Stimulated activated CD8-positive, alpha-beta memory T cell treated with anti-CD3 and anti-CD28 coated beads, Interleukin-12 subunit alpha, Interleukin-12 subunit beta, amount 100 ng/mL, for 4 hours (primary cell): ENCODE results near the gene PRXL2A.
"Not testable (repeated sequence)": the region's sequence is repeated elsewhere in the genome, so short reads cannot be mapped to it uniquely, and the experiment has no call there.

ENCODE experiments used
- DNase-seq: peaks from one replicate; pipeline ENCODE4 v3.0.0-alpha.2; 2020; ENCODE audit warnings: low read depth

The PRXL2A gene

GRCh38 chr10:80408242-80409101 is at the start of gene PRXL2A:
Gene PRXL2A (plus strand): TSS chr10:80408551. CDS start chr10:80420468, 11,917 bp downstream.
- peak; percentile 68 for DNase-seq

- DNase-seq = not testable (repeated sequence)
These were observed 49.4 kb upstream of the PRXL2A start for GRCh38 chr10:80358925-80359324.

DNA sequence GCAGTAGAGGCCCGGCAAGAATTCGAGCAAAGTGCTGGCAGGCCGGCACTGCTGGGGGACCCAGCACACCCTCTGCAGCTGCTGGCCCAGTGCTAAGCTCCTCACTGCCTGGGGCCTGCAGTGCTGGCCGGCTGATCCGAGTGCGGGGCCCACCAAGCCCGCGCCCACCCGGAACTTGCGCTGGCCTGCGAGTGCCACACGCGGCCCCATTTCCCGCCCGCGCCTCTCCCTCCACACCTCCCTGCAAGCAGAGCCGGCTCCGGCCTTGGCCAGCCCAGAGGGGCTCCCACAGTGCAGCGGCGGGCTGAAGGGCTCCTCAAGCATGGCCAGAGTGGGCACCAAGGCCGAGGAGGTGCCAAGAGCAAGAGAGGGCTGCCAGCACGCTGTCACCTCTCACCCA is 48.7 kb upstream of the PRXL2A start:
- DNase-seq = no peak

- no peak for DNase-seq
These were observed 42.8 kb upstream of the PRXL2A start for GRCh38 chr10:80365510-80365909.

- DNase-seq = no peak
These were observed 36.9 kb upstream of the PRXL2A start for GRCh38 chr10:80371467-80371866.

DNA sequence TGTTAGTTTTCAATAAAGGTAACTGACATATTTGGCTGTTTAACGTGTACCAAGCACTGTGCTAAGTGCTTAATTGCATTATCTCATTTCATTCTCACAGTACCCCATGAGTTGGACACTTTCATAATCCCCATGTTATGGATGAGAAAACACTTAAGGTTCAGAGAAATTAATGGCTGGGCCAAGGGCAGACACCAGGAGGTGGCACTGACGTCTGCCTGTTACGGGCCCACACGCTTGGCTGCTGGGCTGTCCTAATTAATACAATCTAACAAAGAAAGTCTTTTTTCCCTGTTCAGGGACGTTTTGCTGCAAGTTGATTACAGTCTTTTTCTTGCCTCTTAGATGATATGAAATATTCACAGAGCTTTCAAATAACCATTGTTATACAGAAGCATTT is 35.7 kb upstream of the PRXL2A start:
- no peak for DNase-seq

DNA sequence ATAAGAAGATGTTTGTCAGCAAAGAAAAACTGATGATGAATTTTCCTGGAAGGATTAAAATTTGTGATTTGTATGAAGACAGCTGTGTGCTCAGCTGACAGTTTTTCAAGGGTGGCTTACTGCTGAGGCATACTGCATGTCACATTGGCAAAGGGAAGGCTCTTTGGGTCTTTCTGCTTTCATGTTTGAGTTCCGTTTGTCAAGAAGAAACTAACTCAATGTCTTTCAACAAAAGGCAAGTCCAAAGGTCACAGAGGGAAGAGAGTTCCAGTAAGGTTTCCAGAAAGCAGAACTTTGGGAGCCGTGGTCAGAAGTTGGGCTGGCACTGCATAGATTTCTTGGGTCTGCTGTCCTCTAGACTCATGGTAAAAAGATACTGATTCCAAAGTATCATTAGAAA is 34.8 kb upstream of the PRXL2A start:
- no peak for DNase-seq

- DNase-seq = no peak
These were observed 28.6 kb upstream of the PRXL2A start for GRCh38 chr10:80379701-80380100.

DNA sequence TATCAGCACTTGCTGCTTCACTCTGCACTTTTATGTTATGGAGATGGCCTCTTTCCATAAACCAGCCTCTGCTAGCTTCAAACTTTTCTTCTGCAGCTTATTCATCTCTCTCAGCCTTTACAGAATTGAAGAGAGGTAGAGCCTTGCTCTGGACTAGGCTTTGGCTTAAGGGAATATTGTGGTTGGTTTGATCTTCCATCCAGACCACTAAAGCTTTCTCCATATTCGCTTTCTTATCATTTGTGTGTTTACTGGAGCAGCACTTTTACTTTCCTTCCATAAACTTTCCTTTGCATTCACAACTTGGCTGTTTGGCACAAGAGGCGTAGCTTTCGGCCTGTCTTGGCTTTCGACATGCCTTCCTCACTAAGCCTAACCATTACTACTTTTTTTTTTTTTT is 28.2 kb upstream of the PRXL2A start:
- DNase-seq = no peak

GRCh38 chr10:80382989-80383388 is 25.4 kb upstream of the PRXL2A start:
- no peak for DNase-seq

DNA sequence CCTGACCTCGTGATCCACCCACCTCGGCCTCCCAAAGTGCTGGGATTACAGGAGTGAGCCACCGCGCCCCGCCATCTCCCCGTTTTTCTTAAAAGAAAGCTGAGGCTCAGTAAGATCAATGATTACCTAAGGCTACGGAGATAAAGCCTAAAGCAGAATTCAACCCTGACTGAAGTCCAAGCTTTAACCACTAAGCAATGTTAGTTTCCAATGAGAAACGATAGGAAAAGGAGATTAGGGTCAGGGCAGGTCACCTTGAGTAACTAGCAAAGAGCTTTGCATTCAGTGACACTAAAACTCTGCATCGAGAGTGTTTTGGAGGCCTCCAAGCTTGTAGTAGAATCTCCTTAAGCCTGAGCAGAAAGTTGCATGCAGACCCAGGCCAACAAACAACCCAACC is 17.6 kb upstream of the PRXL2A start:
- no peak for DNase-seq

- DNase-seq = no peak
These were observed 16.1 kb upstream of the PRXL2A start for GRCh38 chr10:80392250-80392649.

GRCh38 chr10:80394358-80394916 is 13.9 kb upstream of the PRXL2A start:
- no peak for DNase-seq

GRCh38 chr10:80397014-80397413 is 11.3 kb upstream of the PRXL2A start:
- DNase-seq = no peak

DNA sequence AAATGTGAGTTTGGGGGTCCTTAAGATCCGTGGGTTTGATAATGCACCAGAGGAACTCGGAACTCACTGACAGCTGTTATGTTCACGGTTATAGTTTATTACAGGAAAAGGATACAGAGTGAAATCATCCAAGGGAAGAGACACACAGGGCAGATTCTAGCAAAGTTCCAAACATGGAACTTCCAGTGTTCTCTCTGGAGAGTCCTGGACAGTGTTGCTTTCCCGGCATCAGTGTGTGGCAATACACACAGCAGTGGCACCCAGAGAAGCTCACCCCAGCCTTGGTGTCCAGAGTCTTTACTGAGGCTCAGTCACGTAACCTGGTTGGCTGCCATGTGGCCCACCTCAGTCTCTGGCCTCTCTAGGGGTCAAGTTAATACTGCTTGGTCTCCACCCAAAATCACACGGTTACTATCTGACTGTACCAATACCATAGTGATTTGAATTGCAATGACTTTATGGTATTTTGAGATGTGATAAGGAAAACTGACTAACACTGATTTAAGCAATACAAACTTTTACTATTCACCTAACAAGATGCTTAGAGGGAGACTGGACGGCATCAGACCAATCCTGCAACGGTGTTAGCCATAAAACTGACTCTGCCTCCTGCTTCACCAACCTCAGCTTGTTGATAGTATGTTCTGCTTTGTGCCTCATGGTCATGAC is 8.1 kb upstream of the PRXL2A start:
- DNase-seq = no peak

DNA sequence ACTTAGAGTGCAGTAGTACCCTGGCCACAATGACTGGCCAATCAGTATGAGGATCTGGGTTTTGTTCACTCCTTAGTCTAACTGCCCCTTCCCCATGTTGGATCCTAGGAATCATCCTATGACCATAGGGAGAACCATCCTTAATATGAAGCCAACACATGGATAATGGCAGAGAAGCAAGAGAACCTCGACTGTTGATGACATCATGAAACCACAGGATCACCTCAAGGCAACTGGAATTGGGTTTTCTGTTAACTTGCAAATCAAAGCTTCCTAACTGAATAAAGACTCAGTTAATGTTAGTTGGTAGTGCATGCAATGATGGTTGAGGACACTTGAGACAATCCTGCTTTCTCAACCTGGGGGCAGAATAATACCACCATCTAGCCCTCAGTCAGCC is 3.3 kb upstream of the PRXL2A start:
- no peak for DNase-seq

DNA sequence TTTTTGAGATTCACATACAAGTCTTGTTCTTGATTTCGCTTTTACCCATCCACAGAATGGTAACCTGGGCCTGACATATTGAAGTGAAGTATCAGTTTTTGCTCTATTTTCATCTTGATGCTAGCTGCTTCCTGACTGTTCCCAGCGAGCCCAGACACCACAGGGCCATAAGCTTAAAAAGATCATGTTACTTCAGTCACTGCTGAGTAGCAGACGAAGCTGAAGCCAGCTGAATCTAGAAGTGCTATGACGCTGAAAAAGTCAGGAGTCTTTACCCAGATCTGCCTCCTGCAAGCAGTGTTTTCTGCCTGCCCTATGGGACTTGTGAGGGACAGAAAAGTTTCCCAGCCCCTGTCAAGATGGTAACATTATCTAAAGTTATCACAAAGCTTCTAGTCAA is 2.7 kb upstream of the PRXL2A start:
- no peak for DNase-seq

DNA sequence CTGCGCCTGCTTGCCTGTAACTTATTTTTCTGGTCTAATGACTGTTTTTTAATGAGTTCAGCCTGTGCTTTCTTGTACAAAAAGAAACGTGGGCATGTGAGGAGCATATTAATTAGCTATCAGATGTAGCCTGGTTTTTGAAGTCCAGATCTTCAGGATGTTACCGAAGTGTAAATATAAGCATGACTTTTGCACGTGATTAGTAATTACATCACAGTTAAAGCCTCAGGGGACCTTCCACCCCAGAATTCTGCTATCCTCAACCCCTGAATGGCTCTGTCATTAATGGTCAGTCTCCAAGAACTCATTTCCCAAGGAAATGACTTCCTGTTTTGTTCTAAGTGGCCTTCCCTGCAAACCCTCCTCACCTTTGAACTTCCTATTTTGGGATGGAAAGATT is 2.1 kb upstream of the PRXL2A start:
- no peak for DNase-seq

GRCh38 chr10:80407812-80408241 is 524 bp upstream of the PRXL2A start:
- DNase-seq = peak; percentile 34

GRCh38 chr10:80409121-80409520 is 770 bp downstream of the PRXL2A start:
- DNase-seq = no peak

DNA sequence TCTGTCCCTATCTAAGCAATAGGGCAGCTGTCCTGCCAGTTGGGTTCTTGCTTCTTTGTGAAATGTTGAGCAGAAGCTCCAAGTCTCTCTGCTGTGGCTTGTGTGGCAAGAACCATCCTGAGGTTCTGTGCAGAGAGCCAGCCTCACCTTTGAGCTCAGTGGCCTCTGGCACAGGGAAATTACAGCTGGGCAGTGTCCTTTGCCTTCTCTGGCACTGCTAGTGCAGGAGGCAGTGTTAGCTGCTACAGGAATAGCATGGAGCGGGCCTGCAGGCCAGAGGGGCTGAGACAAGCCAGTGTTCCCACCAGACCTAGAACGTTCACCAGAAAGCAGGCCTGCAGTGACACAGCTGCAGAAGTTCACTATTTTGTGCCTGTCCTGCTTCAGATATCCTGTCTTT is 1.8 kb downstream of the PRXL2A start:
- DNase-seq = no peak

- DNase-seq = no peak
These were observed 2.3 kb downstream of the PRXL2A start for GRCh38 chr10:80410578-80411145.

DNA sequence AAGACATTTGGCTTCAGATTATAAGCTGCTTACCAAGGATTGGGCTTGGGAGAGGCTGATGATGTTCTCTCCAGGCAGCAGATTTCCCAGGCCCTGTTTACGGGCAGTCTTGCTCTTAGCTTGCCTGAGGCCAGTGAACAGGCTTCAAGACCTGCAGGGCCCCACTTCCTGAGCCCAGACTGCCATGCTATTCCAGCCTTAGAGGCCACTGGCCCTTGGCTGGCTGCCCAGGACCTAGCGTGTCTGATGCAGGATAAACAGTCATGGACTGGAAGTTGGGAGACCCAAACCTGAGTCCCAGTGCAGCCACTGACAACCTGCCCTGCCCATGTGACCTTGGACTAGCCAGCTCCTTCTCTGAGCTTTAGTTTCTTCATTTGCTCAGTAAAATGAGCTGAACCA is 2.9 kb downstream of the PRXL2A start:
- no peak for DNase-seq
